DND-41 (cell line): ENCODE data around the gene SYT6.

ENCODE experiments used
- ATAC-seq: fragments of 200-7000 bp; cut with Tn5 transposase; 3 replicates; pipeline ENCODE4 v1.9.1; 2021; ENCODE audit warnings: low read depth; ENCODE audit not compliant: insufficient read depth
- DNase-seq: peaks from one replicate; pipeline ENCODE4 v3.0.0-alpha.2; 2020
- H2AFZ ChIP-seq: 2 replicates; pipeline ENCODE4 v1.6.0; 2012; ENCODE audit warnings: low read depth, low read length
- H3K27ac ChIP-seq: 2 replicates; pipeline ENCODE4 v1.5.1; 2012; ENCODE audit warnings: low read length, inconsistent platforms
- H3K27me3 ChIP-seq: fragments of 200-600 bp; sonication (generic); 2 replicates; pipeline ENCODE4 v1.6.0; 2012; ENCODE audit warnings: low read length, mild to moderate bottlenecking, inconsistent platforms; ENCODE audit not compliant: insufficient read depth, poor library complexity
- H3K36me3 ChIP-seq: 2 replicates; pipeline ENCODE4 v1.5.1; 2012; ENCODE audit warnings: low read length, inconsistent platforms; ENCODE audit not compliant: insufficient read depth
- H3K4me1 ChIP-seq: 2 replicates; pipeline ENCODE4 v1.5.1; 2012; ENCODE audit warnings: mild to moderate bottlenecking, low read length; ENCODE audit not compliant: insufficient read depth
- H3K4me2 ChIP-seq: 2 replicates; pipeline ENCODE4 v1.6.0; 2012; ENCODE audit warnings: mild to moderate bottlenecking, moderate library complexity, low read length, inconsistent platforms; ENCODE audit not compliant: insufficient read depth
- H3K4me3 ChIP-seq, 2 experiments: fragments of 200-600 bp in 1 of 2; shearing (Covaris generic) in 1 of 2; 2 replicates each; pipeline ENCODE4 v1.5.1; 2012 to 2016; ENCODE audit warnings: inconsistent platforms in 2 of 2, low read length in 2 of 2, mild to moderate bottlenecking in 2 of 2, low read depth in 1 of 2, moderate library complexity in 1 of 2
- H3K79me2 ChIP-seq: 2 replicates; pipeline ENCODE4 v1.6.0; 2012; ENCODE audit warnings: low read length, inconsistent platforms; ENCODE audit not compliant: insufficient read depth
- H3K9ac ChIP-seq: 2 replicates; pipeline ENCODE4 v1.6.0; 2012; ENCODE audit warnings: low read depth, mild to moderate bottlenecking, inconsistent platforms, low read length, moderate library complexity
- H3K9me3 ChIP-seq: 2 replicates; pipeline ENCODE4 v1.5.1; 2012; ENCODE audit warnings: low read length, moderate library complexity, mild to moderate bottlenecking, inconsistent platforms; ENCODE audit not compliant: insufficient read depth, severe bottlenecking
- H4K20me1 ChIP-seq: 2 replicates; pipeline ENCODE4 v1.6.0; 2012; ENCODE audit warnings: low read length; ENCODE audit not compliant: insufficient read depth
- CTCF ChIP-seq: IDR thresholded peaks from 2 replicates; pipeline ENCODE4 v1.5.1; 2012; ENCODE audit warnings: borderline replicate concordance, low read length, moderate library complexity, mild to moderate bottlenecking; ENCODE audit not compliant: poor library complexity, severe bottlenecking; ENCODE audit errors: extremely low read depth
- EZH2 ChIP-seq: IDR thresholded peaks from 3 replicates; pipeline ENCODE4 v1.6.1; 2012; ENCODE audit warnings: borderline replicate concordance, low read depth, mild to moderate bottlenecking, moderate library complexity, low read length, inconsistent platforms; ENCODE audit not compliant: severe bottlenecking

The SYT6 gene

GRCh38 chr1:114152089-114152507 lies 1.6 kb downstream of the SYT6 start:
- no peak overlapping the region for H3K9ac ChIP-seq
- H2AFZ ChIP-seq: no peak overlapping the region
- H4K20me1 ChIP-seq: no peaks in the 10 kb centered on the region
- H3K4me1 ChIP-seq: no peaks in the 10 kb centered on the region
- DNase-seq (no peak), ATAC-seq (no peak)
- no peaks in the 10 kb centered on the region for H3K79me2 ChIP-seq
- H3K27me3 ChIP-seq: no peaks in the 10 kb centered on the region
- H3K4me3 ChIP-seq: no peak overlapping the region
- TF ChIP-seq CTCF (no peak), EZH2 (no peak)
- H3K36me3 ChIP-seq: no peaks in the 10 kb centered on the region
- H3K9me3 ChIP-seq: no peaks in the 10 kb centered on the region
- no peak overlapping the region for H3K4me2 ChIP-seq
- H3K27ac ChIP-seq: no peak overlapping the region

GRCh38 chr1:114150016-114150415 lies 3.7 kb downstream of the SYT6 start:
- no peak overlapping the region for H3K4me3 ChIP-seq
- H3K4me2 ChIP-seq: no peak overlapping the region
- TF ChIP-seq CTCF (no peak), EZH2 (no peak)
- H4K20me1 ChIP-seq: no peaks in the 10 kb centered on the region
- no peak for DNase-seq
- no peak overlapping the region for H3K27ac ChIP-seq
- H3K27me3 ChIP-seq: no peaks in the 10 kb centered on the region
- no peaks in the 10 kb centered on the region for H3K79me2 ChIP-seq
- H3K4me1 ChIP-seq: no peaks in the 10 kb centered on the region
- H2AFZ ChIP-seq: no peak overlapping the region
- H3K9ac ChIP-seq: no peak overlapping the region
- H3K36me3 ChIP-seq: no peaks in the 10 kb centered on the region
- no peak for ATAC-seq
- H3K9me3 ChIP-seq: no peaks in the 10 kb centered on the region

GRCh38 chr1:114149211-114149610 lies 4.5 kb downstream of the SYT6 start:
- Histone ChIP-seq H3K36me3 (no peaks in the 10 kb centered on the region), H3K4me3 (no peak overlapping the region), H3K4me1 (no peaks in the 10 kb centered on the region), H3K27me3 (no peaks in the 10 kb centered on the region), H3K4me2 (no peak overlapping the region), H4K20me1 (no peaks in the 10 kb centered on the region), H3K79me2 (no peaks in the 10 kb centered on the region), H3K27ac (no peak overlapping the region), H3K9ac (no peak overlapping the region), H3K9me3 (no peaks in the 10 kb centered on the region), H2AFZ (no peak overlapping the region)
- ATAC-seq (no peak), DNase-seq (no peak)
- TF ChIP-seq EZH2: no peak
- TF ChIP-seq CTCF: no peak

GRCh38 chr1:114145504-114146151 lies 8.0 kb downstream of the SYT6 start:
- TF ChIP-seq EZH2: no peak
- no peak for TF ChIP-seq CTCF
- Histone ChIP-seq H2AFZ (no peak overlapping the region), H3K27me3 (no peaks in the 10 kb centered on the region), H3K4me3 (no peak overlapping the region), H3K9me3 (no peaks in the 10 kb centered on the region), H3K79me2 (no peaks in the 10 kb centered on the region), H3K4me2 (no peak overlapping the region), H4K20me1 (no peaks in the 10 kb centered on the region), H3K4me1 (no peaks in the 10 kb centered on the region), H3K36me3 (no peaks in the 10 kb centered on the region), H3K27ac (no peak overlapping the region), H3K9ac (no peak overlapping the region)
- DNase-seq (no peak), ATAC-seq (no peak)
